HCT116 (cell line): ENCODE measurements around the gene LTC4S.

ENCODE experiments used
- CTCF ChIP-seq, 3 experiments: fragments of 200-600 bp in 1 of 3; sonication (generic) in 1 of 3; IDR thresholded peaks in 2 of 3; conservative IDR thresholded peaks in 1 of 3; 2 replicates each; pipeline ENCODE4 v1.5.1; 2012 to 2017; ENCODE audit warnings: low read depth in 2 of 3, low read length in 2 of 3, antibody characterized with exemption in 1 of 3, borderline replicate concordance in 1 of 3, control low read depth in 1 of 3, mild to moderate bottlenecking in 1 of 3, mixed read lengths in 1 of 3, mixed run types in 1 of 3, moderate library complexity in 1 of 3; ENCODE audit not compliant: insufficient read depth in 1 of 3
- EZH2 ChIP-seq: fragments of 200-600 bp; sonication (generic); IDR thresholded peaks from 2 replicates; pipeline ENCODE4 v1.6.1; 2017; ENCODE audit warnings: antibody characterized with exemption, mixed run types
- EZH2phosphoT487 ChIP-seq: fragments of 200-600 bp; IDR thresholded peaks from 2 replicates; pipeline ENCODE4 v1.6.1; 2018; ENCODE audit warnings: antibody characterized with exemption, borderline replicate concordance
- FOSL1 ChIP-seq: IDR thresholded peaks from 2 replicates; pipeline ENCODE4 v1.6.1; 2012; ENCODE audit warnings: low read depth
- MAX ChIP-seq: IDR thresholded peaks from 2 replicates; pipeline ENCODE4 v1.6.1; 2012
- POLR2AphosphoS5 ChIP-seq: IDR thresholded peaks from 2 replicates; pipeline ENCODE4 v1.6.1; 2011; ENCODE audit warnings: mild to moderate bottlenecking, low read depth, low read length, moderate library complexity
- RAD21 ChIP-seq: IDR thresholded peaks from 2 replicates; pipeline ENCODE4 v1.6.1; 2012; ENCODE audit warnings: low read depth, mild to moderate bottlenecking
- SP1 ChIP-seq: IDR thresholded peaks from 2 replicates; pipeline ENCODE4 v1.6.1; 2012; ENCODE audit warnings: low read depth

DNA sequence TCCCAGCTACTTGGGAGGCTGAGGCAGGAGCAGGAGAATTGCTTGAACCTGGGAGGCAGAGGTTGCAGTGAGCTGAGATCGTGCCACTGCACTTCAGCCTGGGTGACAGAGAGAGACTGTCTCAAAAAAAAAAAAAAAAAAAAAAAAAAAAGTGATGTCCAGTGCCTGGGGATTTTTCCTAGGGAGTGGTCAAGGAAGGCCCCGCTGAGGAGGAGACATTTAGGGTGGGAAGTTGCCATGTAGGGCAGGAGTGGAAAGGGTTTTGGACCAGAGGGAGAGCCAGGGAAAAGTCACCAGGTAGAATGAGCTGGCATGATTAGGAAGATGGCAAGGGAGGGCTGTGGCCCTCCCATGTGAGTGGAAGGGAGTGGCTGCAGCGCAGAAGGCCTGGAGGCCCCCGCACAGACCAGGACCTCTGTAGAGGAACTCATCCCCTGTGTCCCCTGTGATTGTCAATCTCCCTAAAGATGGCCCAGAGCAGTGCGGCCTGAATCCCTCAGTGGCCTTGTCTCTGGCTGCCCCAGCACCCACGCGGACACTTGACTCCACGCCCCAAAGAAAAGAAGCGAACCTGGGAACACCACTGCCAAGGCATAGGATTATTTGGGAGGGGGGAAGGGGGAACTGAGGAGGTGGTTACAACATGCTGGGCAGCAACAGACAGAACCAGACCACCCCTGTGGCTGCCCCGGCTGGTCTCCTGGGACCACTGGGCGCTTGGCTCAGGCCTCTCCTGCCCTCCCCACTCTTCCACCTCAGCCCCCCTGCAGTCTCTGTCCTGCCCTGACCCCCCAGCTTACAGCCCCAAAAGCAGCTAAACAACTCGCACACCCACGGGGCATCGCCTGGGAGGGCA is 24.3 kb downstream of the LTC4S start:
- TF ChIP-seq POLR2AphosphoS5 (no peak), EZH2 (no peak), RAD21 (no peak), MAX (no peak), EZH2phosphoT487 (no peak), FOSL1 (no peak), CTCF (IDR thresholded peaks at IDR 0.05 in 2 of 3, conservative IDR thresholded peaks at IDR 0.05 in 1 of 3; ENCODE audit: borderline replicate concordance in 1 of 3, insufficient read depth in 1 of 3, low read depth in 2 of 3, low read length in 2 of 3) (no peak), SP1 (no peak)
